IMR-90 (cell line): ENCODE data around the gene GRN. TPM values are rescaled to one million over a fixed set of nuclear protein-coding genes. Genes with fewer than 3 reads are reported as not detected.

ENCODE experiments used
- ATAC-seq: fragments of 200-7000 bp; cut with Tn5 transposase; 2 replicates; pipeline ENCODE4 v1.9.1; 2020; ENCODE audit warnings: low read depth, mild to moderate bottlenecking, moderate library complexity
- Bru-seq: library from RNA; stranded (reverse); fragments of 400-500 nt; gene quantifications from one replicate; lab custom pipeline; 2021; lab: Mats Ljungman, UMichigan
- BruChase-seq, 2 experiments: library from RNA; stranded (reverse); fragments of 400-500 nt; gene quantifications; one replicate each; lab custom pipeline; 2021; lab: Mats Ljungman, UMichigan
- BruUV-seq: library from RNA; stranded (reverse); fragments of 400-500 nt; replicated peaks from 2 replicates; lab custom pipeline; 2021; lab: Mats Ljungman, UMichigan
- CTCF ChIA-PET: fragments of 300-600 bp; formaldehyde crosslinking; extraction: SDS; loops from one replicate; lab custom pipeline; 2021; ENCODE audit warnings: antibody characterized with exemption; lab: Yijun Ruan, JAX
- POLR2A ChIA-PET: fragments of 300-600 bp; sonication (Branson Sonifier 250); formaldehyde crosslinking; loops from one replicate; lab custom pipeline; 2022; ENCODE audit warnings: antibody characterized with exemption; ENCODE audit not compliant: unreplicated experiment; lab: Charles Lee
- DNase-seq: peaks from one replicate; pipeline ENCODE4 v3.0.0; 2013
- H2AFZ ChIP-seq: replicated peaks from 2 replicates; pipeline ENCODE3; 2013; ENCODE audit warnings: low read length, mild to moderate bottlenecking; ENCODE audit not compliant: poor library complexity
- H2AK5ac ChIP-seq: 2 replicates; pipeline ENCODE4 v1.6.1; 2013; ENCODE audit warnings: low read depth, low read length, inconsistent platforms
- H2AK9ac ChIP-seq: replicated peaks from 2 replicates; pipeline ENCODE3; 2013; ENCODE audit warnings: mild to moderate bottlenecking, low read depth, low read length, moderate library complexity; ENCODE audit not compliant: poor library complexity
- H2BK120ac ChIP-seq: 2 replicates; pipeline ENCODE4 v1.6.1; 2013; ENCODE audit warnings: low read depth, low read length, inconsistent platforms
- H2BK15ac ChIP-seq: 3 replicates; pipeline ENCODE4 v1.6.1; 2013; ENCODE audit warnings: low read depth, low read length, inconsistent platforms
- H2BK20ac ChIP-seq: 2 replicates; pipeline ENCODE4 v1.6.1; 2013; ENCODE audit warnings: low read depth, mild to moderate bottlenecking, inconsistent platforms, low read length, moderate library complexity
- H2BK5ac ChIP-seq: 2 replicates; pipeline ENCODE4 v1.6.1; 2013; ENCODE audit warnings: mild to moderate bottlenecking, low read depth, low read length, inconsistent platforms; ENCODE audit not compliant: poor library complexity, severe bottlenecking
- H3K14ac ChIP-seq: replicated peaks from 2 replicates; pipeline ENCODE4 v1.6.1; 2013; ENCODE audit warnings: low read depth, low read length, inconsistent platforms
- H3K18ac ChIP-seq: 2 replicates; pipeline ENCODE4 v1.6.1; 2013; ENCODE audit warnings: low read depth, low read length, control low read depth
- H3K23ac ChIP-seq: 2 replicates; pipeline ENCODE4 v1.6.1; 2013; ENCODE audit warnings: low read depth, low read length, inconsistent platforms
- H3K27ac ChIP-seq: 2 replicates; pipeline ENCODE4 v1.5.1; 2013; ENCODE audit warnings: mild to moderate bottlenecking, control low read depth, low read length; ENCODE audit not compliant: insufficient read depth
- H3K27me3 ChIP-seq: 2 replicates; pipeline ENCODE4 v1.6.1; 2013; ENCODE audit warnings: low read length; ENCODE audit not compliant: control insufficient read depth, insufficient read depth
- H3K36me3 ChIP-seq: 2 replicates; pipeline ENCODE4 v1.6.1; 2013; ENCODE audit warnings: low read length, mixed read lengths; ENCODE audit not compliant: control insufficient read depth, insufficient read depth
- H3K4ac ChIP-seq: 2 replicates; pipeline ENCODE4 v1.6.1; 2013; ENCODE audit warnings: low read depth, low read length, inconsistent platforms
- H3K4me1 ChIP-seq: 2 replicates; pipeline ENCODE4 v1.6.1; 2013; ENCODE audit warnings: low read length, mixed read lengths; ENCODE audit not compliant: control insufficient read depth, insufficient read depth
- H3K4me2 ChIP-seq: 2 replicates; pipeline ENCODE4 v1.6.1; 2013; ENCODE audit warnings: low read depth, mild to moderate bottlenecking, control low read depth, low read length, moderate library complexity
- H3K4me3 ChIP-seq: 2 replicates; pipeline ENCODE4 v1.5.1; 2013; ENCODE audit warnings: low read depth, mild to moderate bottlenecking, control low read depth, low read length, moderate library complexity; ENCODE audit not compliant: insufficient read depth
- H3K56ac ChIP-seq: 2 replicates; pipeline ENCODE4 v1.6.1; 2013; ENCODE audit warnings: low read length, inconsistent platforms; ENCODE audit not compliant: insufficient read depth; ENCODE audit errors: extremely low read depth
- H3K79me1 ChIP-seq, 2 experiments: 2 replicates each; pipeline ENCODE4 v1.6.1; 2013; ENCODE audit warnings: low read length in 2 of 2, inconsistent platforms in 1 of 2, low read depth in 1 of 2
- H3K9ac ChIP-seq: 2 replicates; pipeline ENCODE4 v1.6.1; 2013; ENCODE audit warnings: low read depth, low read length, control low read depth
- H3K9me1 ChIP-seq: 2 replicates; pipeline ENCODE4 v1.6.1; 2013; ENCODE audit warnings: low read length, inconsistent platforms; ENCODE audit not compliant: insufficient read depth
- H3K9me3 ChIP-seq: 2 replicates; pipeline ENCODE4 v1.6.1; 2013; ENCODE audit warnings: low read length; ENCODE audit not compliant: control insufficient read depth, insufficient read depth
- H4K20me1 ChIP-seq: 2 replicates; pipeline ENCODE4 v1.6.1; 2013; ENCODE audit warnings: low read length, inconsistent platforms; ENCODE audit not compliant: insufficient read depth
- H4K5ac ChIP-seq: 2 replicates; pipeline ENCODE4 v1.6.1; 2013; ENCODE audit warnings: mild to moderate bottlenecking, low read depth, low read length, control low read depth
- H4K8ac ChIP-seq, 2 experiments: 2 replicates each; pipeline ENCODE4 v1.6.1; 2013; ENCODE audit warnings: low read depth in 2 of 2, low read length in 2 of 2, control low read depth in 1 of 2, inconsistent platforms in 1 of 2
- H4K91ac ChIP-seq: 2 replicates; pipeline ENCODE4 v1.6.1; 2013; ENCODE audit warnings: low read depth, low read length, inconsistent platforms; ENCODE audit not compliant: insufficient read depth
- BHLHE40 ChIP-seq: fragments of 150-350 bp; IDR thresholded peaks from 2 replicates; pipeline ENCODE4 v1.6.1; 2016; ENCODE audit warnings: mild to moderate bottlenecking, low read depth, low read length
- CEBPB ChIP-seq: IDR thresholded peaks from 2 replicates; pipeline ENCODE4 v1.6.1; 2012; ENCODE audit warnings: low read depth, low read length, improper control_type of control experiment
- CHD1 ChIP-seq: IDR thresholded peaks from 2 replicates; pipeline ENCODE4 v1.6.1; 2012; ENCODE audit warnings: low read depth, low read length, improper control_type of control experiment
- FOS ChIP-seq: fragments of 150-350 bp; IDR thresholded peaks from 2 replicates; pipeline ENCODE4 v1.6.1; 2016; ENCODE audit warnings: low read depth, low read length
- MXI1 ChIP-seq: IDR thresholded peaks from 2 replicates; pipeline ENCODE4 v1.6.1; 2012; ENCODE audit warnings: low read depth, mild to moderate bottlenecking, low read length, moderate library complexity, borderline replicate concordance
- POLR2A ChIP-seq: IDR thresholded peaks from 2 replicates; pipeline ENCODE4 v1.6.1; 2012; ENCODE audit warnings: mild to moderate bottlenecking, low read depth, low read length
- RCOR1 ChIP-seq: IDR thresholded peaks from 2 replicates; pipeline ENCODE4 v1.6.1; 2012; ENCODE audit warnings: mild to moderate bottlenecking, low read length, improper control_type of control experiment; ENCODE audit not compliant: insufficient replicate concordance
- RFX5 ChIP-seq: IDR thresholded peaks from 2 replicates; pipeline ENCODE4 v1.8.0; 2012; ENCODE audit warnings: low read depth, mild to moderate bottlenecking, low read length, moderate library complexity
- SMC3 ChIP-seq: fragments of 150-350 bp; IDR thresholded peaks from 2 replicates; pipeline ENCODE4 v1.6.1; 2016; ENCODE audit warnings: low read depth, mild to moderate bottlenecking, antibody characterized with exemption, low read length, moderate library complexity
- WGBS, 2 experiments: methylation state at CpG; one replicate each; pipeline versions ENCODE4 v1.1.5 to v1.1.7; 2013; ENCODE audit warnings: missing lambda C conversion rate in 2 of 2; ENCODE audit not compliant: insufficient read length in 1 of 2; ENCODE audit errors: extremely low coverage in 2 of 2; 5-methylcytosine and 5-hydroxymethylcytosine counted together
- dilution Hi-C: fragments of 300-500 bp; cut with HindIII; formaldehyde crosslinking; loops from one replicate; pipeline ENCODE4 v1.14.3; 2018; ENCODE audit warnings: low sequenced_read_pairs; ENCODE audit not compliant: unreplicated experiment
- in situ Hi-C: fragments of 300-500 bp; cut with MboI; formaldehyde crosslinking; loops from 3 replicates; pipeline ENCODE4 v1.14.3; 2019; ENCODE audit warnings: low sequenced_read_pairs, inconsistent platforms, mixed read lengths
- intact Hi-C: fragments of 100-400 bp; cut with micrococcal nuclease; formaldehyde crosslinking; loops from 2 replicates; pipeline ENCODE4 v1.10.0; 2022
- long read RNA-seq: library from polyadenylated mRNA; unstranded; transcript quantifications from one replicate; pipeline ENCODE4 v2.0.0, GENCODE V29; 2021; ENCODE audit not compliant: unreplicated experiment
- polyA plus RNA-seq, 3 experiments: library from polyadenylated mRNA; depleted of rRNA; stranded (reverse); fragments of >200 nt; gene quantifications; 2 replicates each; pipeline ENCODE4 v1.2.3, GENCODE V29; 2012; ENCODE audit warnings: low replicate concordance in 1 of 3
- total RNA-seq: library from RNA; depleted of rRNA; stranded (reverse); fragments of >200 nt; gene quantifications from 2 replicates; pipeline ENCODE4 v1.2.3, GENCODE V29; 2012; rRNA removed
- TF ChIP-seq, protein P1 (sequence below): conservative IDR thresholded peaks from 2 replicates; pipeline ENCODE4 v1.5.1; 2012; ENCODE audit warnings: mild to moderate bottlenecking, low read depth, low read length, improper control_type of control experiment
- TF ChIP-seq, protein P2 (sequence below): fragments of 150-350 bp; IDR thresholded peaks from 2 replicates; pipeline ENCODE4 v1.6.1; 2017; ENCODE audit warnings: mild to moderate bottlenecking, antibody characterized with exemption, low read length, low read depth
- TF ChIP-seq, protein P3 (sequence below): fragments of 150-350 bp; IDR thresholded peaks from 2 replicates; pipeline ENCODE4 v1.6.1; 2016; ENCODE audit warnings: low read depth, mild to moderate bottlenecking, low read length, moderate library complexity, borderline replicate concordance

The GRN gene
- 38.9 and 39.2 TPM in 2 replicates for total RNA-seq
- polyA plus RNA-seq (2012; rRNA removed) = 494 and 588 TPM in 2 replicates
- polyA plus RNA-seq (2012; cell fraction: cytosol; rRNA removed) = 401 and 565 TPM in 2 replicates
- polyA plus RNA-seq (2012; cell fraction: nucleus; rRNA removed; ENCODE audit: low replicate concordance) = 146 and 360 TPM in 2 replicates
- Bru-seq, nascent RNA = percentile 62 among the genes with signal in this experiment
- percentile 74 among the genes with signal in this experiment for BruChase-seq, experiment 1, labeled RNA remaining after a 6-hour chase
- BruChase-seq, experiment 2, labeled RNA remaining after a 2-hour chase = percentile 59 among the genes with signal in this experiment
- long read RNA-seq, transcript GRN-201 (13 exons, 2,342 nt) = major isoform, 211 of 616 reads
- long read RNA-seq, partial matches to known transcripts = 380 of 616 reads
- long read RNA-seq, other reads (novel, unspliced or antisense) = 25 of 616 reads

DNA sequence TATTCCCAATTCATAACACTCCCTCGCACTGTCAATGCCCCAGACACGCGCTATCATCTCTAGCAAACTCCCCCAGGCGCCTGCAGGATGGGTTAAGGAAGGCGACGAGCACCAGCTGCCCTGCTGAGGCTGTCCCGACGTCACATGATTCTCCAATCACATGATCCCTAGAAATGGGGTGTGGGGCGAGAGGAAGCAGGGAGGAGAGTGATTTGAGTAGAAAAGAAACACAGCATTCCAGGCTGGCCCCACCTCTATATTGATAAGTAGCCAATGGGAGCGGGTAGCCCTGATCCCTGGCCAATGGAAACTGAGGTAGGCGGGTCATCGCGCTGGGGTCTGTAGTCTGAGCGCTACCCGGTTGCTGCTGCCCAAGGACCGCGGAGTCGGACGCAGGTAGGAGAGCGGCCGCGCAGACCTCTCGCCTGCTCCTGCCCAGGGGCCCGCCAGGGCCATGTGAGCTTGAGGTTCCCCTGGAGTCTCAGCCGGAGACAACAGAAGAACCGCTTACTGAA, at the start of gene GRN:
GRN (plus strand) TSS at position 364 of the 515 bp plus-strand sequence. CDS start 3,863 bp downstream, outside the sequence.
- Histone ChIP-seq H2AFZ (peak within 1 kb of the TSS; percentile 77), H2AK5ac (peak within 1 kb of the TSS; percentile 11; the same call in 1 of the 2 replicates), H3K27me3 (no peaks in the 10 kb centered on the region), H2AK9ac (peak within 1 kb of the TSS; percentile 93), H3K14ac (peak within 1 kb of the TSS; percentile 44), H4K8ac (peak within 1 kb of the TSS; percentile 7 to 91), H3K4me2 (peak within 1 kb of the TSS; percentile 74), H3K4ac (peak within 1 kb of the TSS; percentile 24; the same call in 1 of the 2 replicates), H3K9ac (peak within 1 kb of the TSS; percentile 72), H4K20me1 (peaks cover 8% of the 10 kb centered on the region; the same call in 1 of the 2 replicates), H3K23ac (peak within 1 kb of the TSS; percentile 61), H2BK15ac (no peak within 1 kb of the TSS), H4K91ac (no peak within 1 kb of the TSS), H3K56ac (0 out of 2 replicates have a peak within 1 kb of the TSS, but pooled peaks have one; percentile 17), H3K9me3 (no peaks in the 10 kb centered on the region), H3K36me3 (peaks cover 8% of the 10 kb centered on the region), H3K18ac (no peak within 1 kb of the TSS), H4K5ac (peak within 1 kb of the TSS; percentile 62), H3K4me3 (peak within 1 kb of the TSS; percentile 56), H2BK120ac (no peak within 1 kb of the TSS), H3K9me1 (peaks cover 10% of the 10 kb centered on the region; the same call in 1 of the 2 replicates), H2BK20ac (no peak within 1 kb of the TSS), H2BK5ac (no peak within 1 kb of the TSS), H3K27ac (peak within 1 kb of the TSS; percentile 7; the same call in 1 of the 2 replicates), H3K4me1 (peaks cover 4% of the 10 kb centered on the region; the same call in 1 of the 2 replicates), H3K79me1 (peaks cover 5 to 25% of the 10 kb centered on the region in 2 experiments)
- ChIA-PET POLR2A (no interaction called here), CTCF (interaction anchor here (0.7 to 1.5 kb wide), 7 partner anchors 12 to 148 kb away, joined by 3 to 5 read pairs (median 3); no protein-coding TSS in a partner anchor)
- intact Hi-C loops (loop anchor here (5.0 kb wide), 1 partner anchor 143 kb away; no protein-coding TSS in a partner anchor), dilution Hi-C loops (no loop called here), in situ Hi-C loops (no loop called here)
- DNase-seq (peak; percentile 99), ATAC-seq (peak; percentile 99)
- BruUV-seq = no TSS peak
- 0% methylated on average over 6 of the region's 26 CpGs; no CpG with 5 or more reads in 1 of the 2 experiments for WGBS, 2 experiments
- TF ChIP-seq, protein P1, sequence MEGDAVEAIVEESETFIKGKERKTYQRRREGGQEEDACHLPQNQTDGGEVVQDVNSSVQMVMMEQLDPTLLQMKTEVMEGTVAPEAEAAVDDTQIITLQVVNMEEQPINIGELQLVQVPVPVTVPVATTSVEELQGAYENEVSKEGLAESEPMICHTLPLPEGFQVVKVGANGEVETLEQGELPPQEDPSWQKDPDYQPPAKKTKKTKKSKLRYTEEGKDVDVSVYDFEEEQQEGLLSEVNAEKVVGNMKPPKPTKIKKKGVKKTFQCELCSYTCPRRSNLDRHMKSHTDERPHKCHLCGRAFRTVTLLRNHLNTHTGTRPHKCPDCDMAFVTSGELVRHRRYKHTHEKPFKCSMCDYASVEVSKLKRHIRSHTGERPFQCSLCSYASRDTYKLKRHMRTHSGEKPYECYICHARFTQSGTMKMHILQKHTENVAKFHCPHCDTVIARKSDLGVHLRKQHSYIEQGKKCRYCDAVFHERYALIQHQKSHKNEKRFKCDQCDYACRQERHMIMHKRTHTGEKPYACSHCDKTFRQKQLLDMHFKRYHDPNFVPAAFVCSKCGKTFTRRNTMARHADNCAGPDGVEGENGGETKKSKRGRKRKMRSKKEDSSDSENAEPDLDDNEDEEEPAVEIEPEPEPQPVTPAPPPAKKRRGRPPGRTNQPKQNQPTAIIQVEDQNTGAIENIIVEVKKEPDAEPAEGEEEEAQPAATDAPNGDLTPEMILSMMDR = no peak
- TF ChIP-seq BHLHE40 (no peak), CHD1 (no peak), POLR2A (peak; percentile 87), MXI1 (peak; percentile 33; the same call in 1 of the 2 replicates), RCOR1 (peak; percentile 37), FOS (peak; percentile 42; the same call in 1 of the 2 replicates), SMC3 (no peak), CEBPB (no peak), RFX5 (no peak)
- TF ChIP-seq, protein P2, sequence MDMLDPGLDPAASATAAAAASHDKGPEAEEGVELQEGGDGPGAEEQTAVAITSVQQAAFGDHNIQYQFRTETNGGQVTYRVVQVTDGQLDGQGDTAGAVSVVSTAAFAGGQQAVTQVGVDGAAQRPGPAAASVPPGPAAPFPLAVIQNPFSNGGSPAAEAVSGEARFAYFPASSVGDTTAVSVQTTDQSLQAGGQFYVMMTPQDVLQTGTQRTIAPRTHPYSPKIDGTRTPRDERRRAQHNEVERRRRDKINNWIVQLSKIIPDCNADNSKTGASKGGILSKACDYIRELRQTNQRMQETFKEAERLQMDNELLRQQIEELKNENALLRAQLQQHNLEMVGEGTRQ = peak; percentile 100
- TF ChIP-seq, protein P3, sequence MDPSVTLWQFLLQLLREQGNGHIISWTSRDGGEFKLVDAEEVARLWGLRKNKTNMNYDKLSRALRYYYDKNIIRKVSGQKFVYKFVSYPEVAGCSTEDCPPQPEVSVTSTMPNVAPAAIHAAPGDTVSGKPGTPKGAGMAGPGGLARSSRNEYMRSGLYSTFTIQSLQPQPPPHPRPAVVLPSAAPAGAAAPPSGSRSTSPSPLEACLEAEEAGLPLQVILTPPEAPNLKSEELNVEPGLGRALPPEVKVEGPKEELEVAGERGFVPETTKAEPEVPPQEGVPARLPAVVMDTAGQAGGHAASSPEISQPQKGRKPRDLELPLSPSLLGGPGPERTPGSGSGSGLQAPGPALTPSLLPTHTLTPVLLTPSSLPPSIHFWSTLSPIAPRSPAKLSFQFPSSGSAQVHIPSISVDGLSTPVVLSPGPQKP = no peak
